GM19023 (cell line): ENCODE measurements around the gene LYSMD4.
"Not testable (repeated sequence)": the region's sequence is repeated elsewhere in the genome, so short reads cannot be mapped to it uniquely, and the experiment has no call there.

Experiments used
- ATAC-seq: cut with Tn5 transposase; IDR thresholded peaks from one replicate; pipeline ENCODE4 v1.9.1; 2021; ENCODE audit warnings: mild to moderate bottlenecking, moderate library complexity; ENCODE audit not compliant: unreplicated experiment

LYSMD4 gene

GRCh38 chr15:99733268-99734039, at the start of gene LYSMD4:
Gene LYSMD4, minus strand, starts transcription at chr15:99733437. Its CDS starts 1,438 bp downstream, at chr15:99731999.
- ATAC-seq = peak; percentile 99

- ATAC-seq = not testable (repeated sequence)
Observed at GRCh38 chr15:99782029-99782428, 48.8 kb upstream of the LYSMD4 start.

GRCh38 chr15:99777144-99777543, 43.9 kb upstream of the LYSMD4 start:
- ATAC-seq = no peak

- no peak for ATAC-seq
Observed at GRCh38 chr15:99764522-99764921, 31.3 kb upstream of the LYSMD4 start.

- no peak for ATAC-seq
Observed at GRCh38 chr15:99763827-99764226, 30.6 kb upstream of the LYSMD4 start.

GRCh38 chr15:99762288-99762687, 29.1 kb upstream of the LYSMD4 start:
- ATAC-seq = no peak

GRCh38 chr15:99755692-99756409, 22.6 kb upstream of the LYSMD4 start:
- peak; percentile 88 for ATAC-seq

GRCh38 chr15:99753066-99753465, 19.8 kb upstream of the LYSMD4 start:
- no peak for ATAC-seq

GRCh38 chr15:99752556-99752955, 19.3 kb upstream of the LYSMD4 start:
- no peak for ATAC-seq

GRCh38 chr15:99750326-99750725, 17.1 kb upstream of the LYSMD4 start:
- ATAC-seq = not testable (repeated sequence)

GRCh38 chr15:99749386-99749785, 16.1 kb upstream of the LYSMD4 start:
- no peak for ATAC-seq

GRCh38 chr15:99745370-99746086, 12.3 kb upstream of the LYSMD4 start:
- ATAC-seq = no peak

GRCh38 chr15:99744142-99744541, 10.9 kb upstream of the LYSMD4 start:
- no peak for ATAC-seq

GRCh38 chr15:99741835-99742234, 8.6 kb upstream of the LYSMD4 start:
- ATAC-seq = no peak

- no peak for ATAC-seq
Observed at GRCh38 chr15:99738021-99738847, 5.0 kb upstream of the LYSMD4 start.

GRCh38 chr15:99736702-99737101, 3.5 kb upstream of the LYSMD4 start:
- no peak for ATAC-seq

GRCh38 chr15:99735868-99736267, 2.6 kb upstream of the LYSMD4 start:
- ATAC-seq = no peak

GRCh38 chr15:99734575-99734974, 1.3 kb upstream of the LYSMD4 start:
- ATAC-seq = no peak

- not testable (repeated sequence) for ATAC-seq
Observed at GRCh38 chr15:99734040-99734291, 729 bp upstream of the LYSMD4 start.

- peak; percentile 32 for ATAC-seq
Observed at GRCh38 chr15:99732751-99733267, 428 bp downstream of the LYSMD4 start.
